PFSK-1 (cell line): ENCODE results near the gene NAMPT.

Experiments used
- FOXP2 ChIP-seq: optimal IDR thresholded peaks from 2 replicates; pipeline ENCODE3; 2011; ENCODE audit warnings: borderline replicate concordance, control low read depth, inconsistent platforms; ENCODE audit not compliant: insufficient read depth; ENCODE audit errors: extremely low read length, extremely low read depth
- POLR2AphosphoS5 ChIP-seq: IDR thresholded peaks from 2 replicates; pipeline ENCODE4 v1.6.1; 2012; ENCODE audit warnings: low read depth, mild to moderate bottlenecking, control low read depth, low read length, moderate library complexity
- REST ChIP-seq, 2 experiments: IDR thresholded peaks; 2 replicates each; pipeline versions ENCODE4 v1.6.1 to v1.8.0; 2011 to 2012; ENCODE audit warnings: low read depth in 2 of 2, low read length in 2 of 2, control low read depth in 1 of 2, inconsistent platforms in 1 of 2, mild to moderate bottlenecking in 1 of 2, moderate library complexity in 1 of 2; ENCODE audit not compliant: insufficient read depth in 1 of 2
- SIN3A ChIP-seq: IDR thresholded peaks from 2 replicates; pipeline ENCODE4 v1.6.1; 2012; ENCODE audit warnings: mild to moderate bottlenecking, low read length, moderate library complexity, borderline replicate concordance; ENCODE audit not compliant: insufficient read depth
- TAF1 ChIP-seq: IDR thresholded peaks from 2 replicates; pipeline ENCODE4 v1.6.1; 2012; ENCODE audit warnings: low read length, control low read depth, borderline replicate concordance; ENCODE audit not compliant: insufficient read depth

NAMPT gene

DNA sequence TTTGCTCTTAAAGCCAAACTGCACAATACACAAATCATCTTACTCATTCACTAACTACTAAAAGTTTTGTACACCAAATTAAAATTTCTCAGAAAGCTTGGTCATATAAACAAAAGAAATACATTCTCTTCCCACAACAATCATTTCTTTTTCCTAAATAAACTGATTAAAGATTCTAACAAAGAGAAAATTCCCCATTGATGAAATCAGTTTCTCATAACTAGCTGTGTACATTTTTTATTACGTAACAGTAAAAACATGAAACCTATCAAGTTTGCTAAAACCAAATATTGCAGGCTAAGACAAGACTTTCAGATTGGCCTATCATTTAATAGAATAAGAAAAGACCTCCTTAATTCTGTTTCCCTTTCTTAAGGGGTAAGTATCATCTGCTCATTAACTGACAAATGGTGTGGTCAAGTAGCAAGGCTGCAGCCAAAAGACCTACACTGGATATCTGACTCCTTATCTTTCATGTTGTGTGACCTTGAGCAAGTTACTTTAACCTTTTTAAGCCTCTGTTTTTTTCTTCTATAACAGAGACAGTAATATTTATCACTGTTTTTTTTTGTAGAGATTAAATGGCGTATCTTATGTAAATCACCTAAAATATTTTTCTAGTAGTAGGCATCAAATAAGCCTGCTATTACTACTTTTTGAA, 22.4 kb downstream of the NAMPT start:
- TF ChIP-seq REST (IDR thresholded peaks at IDR 0.05; ENCODE audit: insufficient read depth in 1 of 2, low read depth in 2 of 2, low read length in 2 of 2): no peak
- TF ChIP-seq FOXP2: no peak
- no peak for TF ChIP-seq POLR2AphosphoS5
- TF ChIP-seq TAF1: no peak
- TF ChIP-seq SIN3A: no peak

DNA sequence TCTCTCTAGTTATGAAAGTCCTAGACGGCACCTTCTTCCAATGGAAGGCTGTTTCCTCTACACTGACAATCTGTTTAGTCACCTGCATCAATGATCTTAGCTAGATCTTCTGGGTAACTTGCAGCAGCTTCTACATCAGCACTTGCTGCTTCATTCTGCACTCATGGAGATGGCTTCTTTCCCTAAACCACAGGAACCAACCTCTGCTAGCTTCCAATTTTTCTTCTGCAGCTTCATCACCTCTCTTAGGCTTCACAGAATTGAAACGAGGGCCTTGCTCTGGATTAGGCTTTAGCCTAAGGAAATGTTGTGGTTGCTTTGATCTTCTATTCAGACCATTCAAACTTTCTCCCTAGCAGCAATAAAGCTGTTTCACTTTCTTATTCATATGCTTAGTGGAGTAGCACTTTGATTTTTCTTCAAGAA, 24.6 kb downstream of the NAMPT start:
- no peak for TF ChIP-seq TAF1
- TF ChIP-seq SIN3A: no peak
- TF ChIP-seq FOXP2: no peak
- TF ChIP-seq REST (IDR thresholded peaks at IDR 0.05; ENCODE audit: insufficient read depth in 1 of 2, low read depth in 2 of 2, low read length in 2 of 2): no peak
- no peak for TF ChIP-seq POLR2AphosphoS5

DNA sequence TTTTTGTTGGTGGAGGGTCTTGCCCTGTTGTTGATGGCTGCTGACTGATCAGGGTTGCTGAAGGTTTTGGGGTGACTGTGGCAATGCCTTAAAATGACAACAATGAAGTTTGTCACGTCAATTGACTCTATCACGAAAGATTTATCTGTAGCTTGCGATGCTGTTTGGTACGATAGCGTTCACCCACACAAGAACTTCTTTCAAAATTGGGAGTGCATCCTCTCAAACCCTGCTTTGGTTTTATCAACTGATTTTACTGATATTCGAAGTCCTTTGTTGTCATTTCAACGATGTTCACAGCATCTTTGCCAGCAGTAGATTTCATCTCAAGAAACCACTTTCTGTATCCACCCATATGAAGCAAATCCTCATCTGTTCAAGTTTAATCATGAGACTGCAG, 26.0 kb downstream of the NAMPT start:
- TF ChIP-seq FOXP2 (no peak), TAF1 (no peak), POLR2AphosphoS5 (no peak), SIN3A (no peak), REST (IDR thresholded peaks at IDR 0.05; ENCODE audit: insufficient read depth in 1 of 2, low read depth in 2 of 2, low read length in 2 of 2) (no peak)

DNA sequence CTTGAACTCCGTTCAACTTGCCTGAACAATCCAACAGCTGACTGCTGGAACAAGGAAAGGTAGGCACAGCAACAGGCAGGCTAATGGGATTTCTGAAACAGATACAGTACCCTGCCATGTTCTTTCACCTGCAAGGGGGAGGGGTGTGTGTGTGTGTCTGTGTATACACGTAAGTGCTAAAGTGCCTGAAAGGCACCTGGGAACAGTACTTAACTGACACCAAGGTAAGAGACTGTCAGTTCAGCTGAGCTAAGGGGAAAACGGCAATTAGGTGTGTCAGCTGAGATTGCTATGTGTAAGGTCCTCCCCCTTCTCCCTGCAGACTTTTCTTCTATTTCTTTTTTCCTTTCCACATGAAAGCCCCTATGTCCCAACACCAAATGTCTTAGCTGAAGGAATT, 27.0 kb downstream of the NAMPT start:
- no peak for TF ChIP-seq POLR2AphosphoS5
- no peak for TF ChIP-seq FOXP2
- TF ChIP-seq SIN3A: no peak
- TF ChIP-seq TAF1: no peak
- TF ChIP-seq REST (IDR thresholded peaks at IDR 0.05; ENCODE audit: insufficient read depth in 1 of 2, low read depth in 2 of 2, low read length in 2 of 2): no peak
